ENCODE data around the gene ATP1B4. TPM values are rescaled to one million over a fixed set of nuclear protein-coding genes. Genes with fewer than 3 reads are reported as not detected.

ATP1B4 gene
- polyA plus RNA-seq, 1 experiment: not detected

DNA sequence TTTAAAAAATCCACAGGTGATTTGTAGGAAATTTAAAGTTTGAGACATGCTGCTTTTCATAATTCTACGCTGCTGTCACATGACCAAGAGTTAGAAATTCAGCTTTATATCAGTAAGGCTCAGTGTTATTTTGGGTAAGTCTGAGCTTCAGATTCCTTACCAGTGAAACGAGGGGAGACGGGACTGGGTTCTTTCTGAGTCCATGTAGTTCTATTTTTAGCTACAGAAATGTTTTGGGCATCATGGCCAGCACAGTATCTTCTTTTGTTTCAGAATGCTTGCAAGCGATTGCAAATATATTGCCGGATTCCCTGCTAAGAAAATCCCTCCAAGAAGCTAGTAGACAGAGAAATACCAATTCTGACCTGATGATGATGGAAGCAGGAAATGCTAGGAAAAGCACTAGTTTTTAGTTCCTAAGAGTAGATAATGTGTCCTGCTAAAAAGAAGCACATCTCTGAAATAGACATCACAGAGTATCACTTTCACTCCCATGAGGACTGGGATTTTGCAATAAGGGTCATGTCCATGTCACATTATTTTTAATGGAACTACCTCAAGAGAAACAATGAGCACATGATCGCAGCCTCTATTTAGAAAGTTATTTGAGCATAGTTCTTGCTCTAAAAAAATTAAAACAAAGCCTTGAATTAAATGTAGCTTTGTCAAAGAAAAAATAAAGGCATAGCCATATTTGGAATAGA, 10.9 kb downstream of the ATP1B4 start:
- no peaks in the 10 kb centered on the region for H3K27me3 ChIP-seq (ENCODE audit: control insufficient read depth, insufficient read depth, low read length)
- H3K4me3 ChIP-seq (ENCODE audit: low read depth, low read length): no peak overlapping the region
- ChIA-PET CTCF (interaction anchor here (0.5 kb wide), 1 partner anchor 375 kb away, joined by 3 read pairs; no protein-coding TSS in a partner anchor), POLR2A (no interaction called here)
- DNase-seq (ENCODE audit: low read depth, low spot score): no peak
- H3K27ac ChIP-seq (ENCODE audit: low read depth, low read length): no peak overlapping the region
- no peaks in the 10 kb centered on the region for H3K9me3 ChIP-seq (ENCODE audit: control insufficient read depth, insufficient read depth, low read length)
- no peak for TF ChIP-seq CTCF (IDR thresholded peaks at IDR 0.05; ENCODE audit: low read depth, low read length)

DNA sequence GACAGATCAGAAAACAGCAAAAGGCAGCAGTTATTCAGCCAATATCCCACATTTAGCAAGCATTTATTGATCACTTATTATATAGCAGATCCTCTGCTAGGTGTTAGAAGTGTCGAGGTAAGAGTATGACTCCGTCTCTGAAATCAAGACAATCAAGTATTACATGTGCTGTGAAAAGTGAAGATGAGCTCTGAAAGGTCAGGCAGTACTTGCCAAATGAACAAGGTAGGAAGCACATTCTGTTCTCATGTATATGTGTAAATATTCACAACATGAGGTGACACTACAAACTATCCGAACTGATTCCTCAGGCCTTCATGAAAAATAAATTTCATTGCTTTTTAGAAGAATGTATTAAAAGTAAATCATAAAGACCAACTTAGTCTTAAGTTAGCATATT, 15.3 kb downstream of the ATP1B4 start:
- no peaks in the 10 kb centered on the region for H3K9me3 ChIP-seq (ENCODE audit: control insufficient read depth, insufficient read depth, low read length)
- no peak for TF ChIP-seq CTCF (IDR thresholded peaks at IDR 0.05; ENCODE audit: low read depth, low read length)
- ChIA-PET POLR2A (no interaction called here), CTCF (no interaction called here)
- H3K4me3 ChIP-seq (ENCODE audit: low read depth, low read length): no peak overlapping the region
- H3K27me3 ChIP-seq (ENCODE audit: control insufficient read depth, insufficient read depth, low read length): no peaks in the 10 kb centered on the region
- H3K27ac ChIP-seq (ENCODE audit: low read depth, low read length): no peak overlapping the region
- no peak for DNase-seq (ENCODE audit: low read depth, low spot score)

DNA sequence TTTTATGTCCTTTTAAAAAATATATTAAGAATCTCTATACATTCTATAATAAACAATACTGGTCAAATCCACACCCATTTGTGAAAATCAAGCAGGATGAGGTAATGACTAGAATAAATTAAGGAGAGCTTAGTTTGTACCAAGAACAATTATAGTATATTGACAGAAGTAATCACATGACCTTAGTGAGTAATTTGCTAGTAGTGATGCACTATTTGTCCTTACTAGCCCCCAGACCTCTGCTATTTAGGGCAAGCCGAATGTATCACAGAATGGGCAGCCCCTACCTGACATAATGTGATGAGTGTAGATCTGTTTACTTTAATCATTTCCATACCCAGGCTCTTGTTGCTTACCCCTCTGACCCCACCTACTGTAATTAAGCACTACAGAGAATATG, 15.8 kb downstream of the ATP1B4 start:
- Histone ChIP-seq H3K27ac (ENCODE audit: low read depth, low read length) (no peak overlapping the region), H3K27me3 (ENCODE audit: control insufficient read depth, insufficient read depth, low read length) (no peaks in the 10 kb centered on the region), H3K4me3 (ENCODE audit: low read depth, low read length) (no peak overlapping the region), H3K9me3 (ENCODE audit: control insufficient read depth, insufficient read depth, low read length) (no peaks in the 10 kb centered on the region)
- DNase-seq (ENCODE audit: low read depth, low spot score): no peak
- CTCF ChIA-PET: no interaction called here
- POLR2A ChIA-PET: no interaction called here
- no peak for TF ChIP-seq CTCF (IDR thresholded peaks at IDR 0.05; ENCODE audit: low read depth, low read length)

DNA sequence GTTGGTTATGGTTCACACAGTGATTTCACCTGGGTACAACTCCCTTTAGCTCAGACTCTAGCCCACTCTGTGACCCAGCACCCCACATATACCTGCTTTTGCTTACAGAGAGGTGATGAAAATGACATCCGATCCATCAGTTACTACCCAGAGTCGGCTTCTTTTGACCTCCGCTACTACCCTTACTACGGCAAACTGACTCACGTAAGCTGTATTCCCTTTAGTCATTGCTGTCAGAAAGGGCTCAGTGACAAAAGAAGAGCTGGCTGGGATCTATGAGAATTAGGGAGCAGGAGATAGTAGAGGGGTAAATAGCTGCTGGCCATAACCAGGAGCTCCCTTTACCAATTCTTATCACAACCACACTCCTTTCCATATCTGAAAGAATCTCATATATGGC, 16.7 kb downstream of the ATP1B4 start:
- H3K27ac ChIP-seq (ENCODE audit: low read depth, low read length): no peak overlapping the region
- TF ChIP-seq CTCF (IDR thresholded peaks at IDR 0.05; ENCODE audit: low read depth, low read length): no peak
- no peaks in the 10 kb centered on the region for H3K27me3 ChIP-seq (ENCODE audit: control insufficient read depth, insufficient read depth, low read length)
- no peaks in the 10 kb centered on the region for H3K9me3 ChIP-seq (ENCODE audit: control insufficient read depth, insufficient read depth, low read length)
- CTCF ChIA-PET: no interaction called here
- H3K4me3 ChIP-seq (ENCODE audit: low read depth, low read length): no peak overlapping the region
- DNase-seq (ENCODE audit: low read depth, low spot score): no peak
- POLR2A ChIA-PET: no interaction called here

DNA sequence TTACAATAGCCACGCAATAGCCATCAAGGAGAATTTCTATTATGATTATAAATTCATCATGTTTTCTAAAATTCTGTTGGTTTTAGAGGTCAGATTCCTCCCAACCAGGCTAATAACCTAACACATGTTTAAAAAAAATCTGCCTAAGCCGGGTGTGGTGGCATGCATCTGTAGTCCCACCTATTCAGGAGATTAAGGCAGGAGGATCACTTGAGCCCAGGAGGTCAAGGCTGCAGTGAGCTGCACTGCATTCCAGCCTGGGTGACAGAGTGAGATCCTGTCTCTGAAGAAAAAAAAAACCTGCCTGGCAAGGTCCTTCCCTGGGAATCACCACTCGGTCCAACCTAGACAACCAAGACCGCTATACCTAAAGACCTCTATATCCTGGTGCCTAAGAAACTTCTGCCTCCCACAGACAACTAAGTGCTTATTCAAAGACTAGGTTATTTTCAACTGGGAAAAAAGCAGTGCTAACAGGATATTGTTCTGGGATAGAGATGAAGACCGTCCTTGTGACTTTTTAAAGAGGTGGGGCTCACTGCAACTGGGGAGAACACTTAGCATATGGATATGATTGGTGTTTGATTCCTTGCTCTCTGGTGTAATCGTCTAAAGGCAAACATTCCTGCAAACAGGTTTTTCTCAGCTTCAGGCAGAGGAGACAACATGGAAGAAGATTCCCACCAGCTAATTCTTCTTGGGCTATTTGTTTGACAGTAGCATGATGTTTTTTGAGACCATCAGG, 18.2 kb downstream of the ATP1B4 start:
- no peak for DNase-seq (ENCODE audit: low read depth, low spot score)
- TF ChIP-seq CTCF (IDR thresholded peaks at IDR 0.05; ENCODE audit: low read depth, low read length): no peak
- ChIA-PET POLR2A (no interaction called here), CTCF (interaction anchor here (1.5 kb wide), 1 partner anchor 106 kb away, joined by 3 read pairs; no protein-coding TSS in a partner anchor)
- Histone ChIP-seq H3K9me3 (ENCODE audit: control insufficient read depth, insufficient read depth, low read length) (no peaks in the 10 kb centered on the region), H3K27ac (ENCODE audit: low read depth, low read length) (no peak overlapping the region), H3K27me3 (ENCODE audit: control insufficient read depth, insufficient read depth, low read length) (no peaks in the 10 kb centered on the region), H3K4me3 (ENCODE audit: low read depth, low read length) (no peak overlapping the region)
